GM13977 (cell line): ENCODE data around the gene MAN2B2.

ENCODE experiments used
- DNase-seq: peaks from one replicate; pipeline ENCODE4 v3.0.0; 2012; ENCODE audit warnings: low spot score
- in situ Hi-C: fragments of 300-500 bp; cut with MboI; formaldehyde crosslinking; loops from one replicate; pipeline ENCODE4 v1.12.0; 2022; ENCODE audit warnings: low sequenced_read_pairs, low pct_unique_long_range_greater_than_20kb, mixed read lengths, inconsistent platforms; ENCODE audit not compliant: unreplicated experiment
- TF ChIP-seq, protein P1 (sequence below): IDR thresholded peaks from 2 replicates; pipeline ENCODE4 v1.5.1; 2012; ENCODE audit warnings: mild to moderate bottlenecking, control low read depth; ENCODE audit not compliant: insufficient read depth; ENCODE audit errors: extremely low read depth, missing control alignments

The MAN2B2 gene

DNA sequence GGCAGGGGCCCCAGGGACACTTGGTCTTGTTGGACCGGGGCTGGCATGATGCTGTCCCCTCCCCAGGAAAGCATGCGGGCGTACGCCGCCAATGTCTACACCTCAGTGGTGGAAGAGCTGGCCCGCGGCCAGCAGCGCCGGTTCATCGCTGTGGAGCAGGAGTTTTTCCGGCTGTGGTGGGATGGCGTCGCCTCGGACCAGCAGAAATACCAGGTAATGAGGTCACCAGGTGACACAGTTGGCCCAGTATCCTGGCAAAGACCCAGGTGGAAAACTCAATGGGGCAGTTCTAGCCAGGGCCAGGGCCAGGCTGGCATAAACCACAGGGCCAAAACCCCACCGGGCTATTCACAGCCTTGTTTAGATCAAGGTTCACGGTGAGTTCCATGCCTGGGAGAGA, 1.5 kb downstream of the MAN2B2 start:
- in situ Hi-C loops: no loop called here
- TF ChIP-seq, protein P1, sequence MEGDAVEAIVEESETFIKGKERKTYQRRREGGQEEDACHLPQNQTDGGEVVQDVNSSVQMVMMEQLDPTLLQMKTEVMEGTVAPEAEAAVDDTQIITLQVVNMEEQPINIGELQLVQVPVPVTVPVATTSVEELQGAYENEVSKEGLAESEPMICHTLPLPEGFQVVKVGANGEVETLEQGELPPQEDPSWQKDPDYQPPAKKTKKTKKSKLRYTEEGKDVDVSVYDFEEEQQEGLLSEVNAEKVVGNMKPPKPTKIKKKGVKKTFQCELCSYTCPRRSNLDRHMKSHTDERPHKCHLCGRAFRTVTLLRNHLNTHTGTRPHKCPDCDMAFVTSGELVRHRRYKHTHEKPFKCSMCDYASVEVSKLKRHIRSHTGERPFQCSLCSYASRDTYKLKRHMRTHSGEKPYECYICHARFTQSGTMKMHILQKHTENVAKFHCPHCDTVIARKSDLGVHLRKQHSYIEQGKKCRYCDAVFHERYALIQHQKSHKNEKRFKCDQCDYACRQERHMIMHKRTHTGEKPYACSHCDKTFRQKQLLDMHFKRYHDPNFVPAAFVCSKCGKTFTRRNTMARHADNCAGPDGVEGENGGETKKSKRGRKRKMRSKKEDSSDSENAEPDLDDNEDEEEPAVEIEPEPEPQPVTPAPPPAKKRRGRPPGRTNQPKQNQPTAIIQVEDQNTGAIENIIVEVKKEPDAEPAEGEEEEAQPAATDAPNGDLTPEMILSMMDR: no peak
- no peak for DNase-seq

DNA sequence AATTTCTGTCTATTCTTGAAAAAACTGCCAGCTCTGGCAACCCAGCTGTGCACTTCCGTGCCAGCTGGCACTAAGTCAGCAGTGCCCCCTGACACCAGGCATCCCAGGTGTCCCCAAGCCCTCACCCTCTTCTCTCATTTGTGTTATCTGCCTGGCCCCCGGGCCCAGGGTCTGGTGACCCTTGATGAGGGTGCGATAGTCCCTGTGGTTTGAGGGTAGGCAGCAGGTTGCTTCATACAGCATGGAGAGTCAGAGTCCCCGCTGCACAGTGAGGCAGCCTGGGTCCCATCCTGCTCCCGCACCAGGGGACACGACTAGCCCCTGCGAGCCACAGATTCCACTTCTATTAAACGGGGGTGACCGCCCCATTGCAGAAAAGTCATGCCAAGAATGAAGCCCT, 1.9 kb downstream of the MAN2B2 start:
- TF ChIP-seq, protein P1: no peak
- no peak for DNase-seq
- in situ Hi-C loops: no loop called here

DNA sequence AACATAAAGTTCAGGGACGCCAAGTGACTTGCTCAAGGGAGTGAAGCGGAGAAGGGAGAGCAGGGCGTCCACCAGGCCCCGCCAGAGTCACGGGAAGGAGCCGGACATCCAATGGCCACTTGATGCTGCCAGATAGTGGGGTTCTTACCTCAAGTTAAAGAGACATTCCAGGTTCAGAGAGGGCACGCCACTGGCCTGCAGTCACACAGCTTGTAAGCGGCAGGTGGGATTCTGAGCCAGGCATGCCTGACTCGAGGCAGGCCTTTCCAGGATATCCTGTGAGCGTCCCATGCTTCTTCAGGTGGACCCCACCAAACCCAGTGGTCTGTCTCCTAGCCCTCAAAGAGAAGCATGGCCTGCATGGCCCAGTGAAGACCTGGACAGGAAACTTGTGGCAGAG, 2.4 kb downstream of the MAN2B2 start:
- TF ChIP-seq, protein P1: no peak
- in situ Hi-C loops: no loop called here
- no peak for DNase-seq

DNA sequence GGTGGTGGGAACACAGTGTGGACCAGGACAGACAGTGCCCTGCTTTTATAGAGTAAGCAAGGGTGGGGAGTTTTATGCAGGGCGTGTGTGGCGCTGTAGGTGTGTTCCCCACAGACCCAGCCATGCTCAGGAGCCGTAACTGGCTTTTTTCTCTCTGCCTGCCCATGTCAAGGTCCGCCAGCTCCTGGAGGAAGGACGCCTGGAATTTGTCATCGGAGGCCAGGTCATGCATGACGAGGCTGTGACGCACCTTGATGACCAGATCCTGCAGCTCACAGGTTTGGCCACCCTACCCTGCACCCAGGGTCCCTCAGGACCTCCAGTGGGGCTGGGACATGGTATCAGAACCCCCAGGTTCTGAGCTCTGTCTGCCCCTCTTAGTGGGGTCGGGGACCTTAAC, 3.2 kb downstream of the MAN2B2 start:
- in situ Hi-C loops: no loop called here
- no peak for DNase-seq
- TF ChIP-seq, protein P1: no peak

DNA sequence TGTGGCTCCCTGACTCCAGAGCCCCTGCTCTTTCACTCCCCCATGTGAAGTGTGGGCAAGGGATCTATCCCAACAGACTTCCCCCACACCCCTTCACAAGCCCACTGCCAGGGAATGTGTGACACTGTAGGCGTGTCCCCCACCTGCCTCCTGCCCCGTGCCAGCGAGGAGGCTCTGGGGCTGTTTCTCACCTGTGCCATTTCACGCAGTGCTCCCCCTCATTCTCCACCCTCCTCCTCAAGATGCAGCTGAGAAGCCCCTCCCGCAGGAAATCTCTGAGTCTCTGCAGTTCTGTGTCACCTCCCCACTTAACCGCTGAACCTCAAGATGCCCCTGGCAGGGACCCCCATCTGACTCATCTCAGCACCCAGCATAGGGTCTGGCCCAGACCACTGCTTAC, 5.4 kb downstream of the MAN2B2 start:
- TF ChIP-seq, protein P1: no peak
- in situ Hi-C loops: no loop called here
- DNase-seq: no peak

DNA sequence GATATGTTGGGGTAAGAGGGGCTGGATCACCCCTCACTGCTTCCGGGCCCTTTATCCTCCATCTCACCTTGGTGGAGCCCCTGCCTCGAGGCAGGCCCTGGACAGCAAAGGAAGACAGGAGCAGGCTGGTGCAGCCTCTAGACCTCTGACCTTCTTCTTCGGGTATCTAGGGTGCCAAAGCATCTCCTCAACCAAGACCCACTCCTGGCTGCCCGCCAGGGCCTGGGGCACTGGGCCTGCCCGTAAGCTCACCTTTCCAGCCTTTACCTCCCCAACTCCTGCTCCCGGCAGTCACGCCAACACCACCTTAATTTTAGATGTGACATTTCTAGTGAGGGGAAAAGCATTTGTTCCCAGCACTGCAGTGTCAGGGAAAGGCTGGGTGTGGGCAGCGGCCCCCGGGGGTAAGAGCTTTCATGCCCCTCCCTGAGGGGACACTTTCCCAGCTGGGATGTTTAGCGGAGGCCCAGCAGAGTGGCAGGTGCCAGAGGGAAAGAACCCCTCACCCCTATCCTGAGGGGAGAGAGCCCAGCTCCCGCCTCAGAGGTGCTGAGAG, 6.7 kb downstream of the MAN2B2 start:
- in situ Hi-C loops: no loop called here
- TF ChIP-seq, protein P1: no peak
- no peak for DNase-seq
